Stimulated activated naive B cell treated with anti-CD40 and anti-IgM and Interleukin-4, amounts not matched to agents 10 μg/mL and 1 μg/mL and 100 μg/mL, for 72 hours (primary cell): ENCODE data around the gene WDR7.
A peak's percentile ranks its signal among the peaks of the same experiment; 100 is the strongest.

Source experiments
- ATAC-seq, 2 donors: fragments of 150-1000 bp; cut with Tn5 transposase; replicated peaks; 2 replicates each; pipeline ENCODE4 v1.10.0; 2021; ENCODE audit warnings: moderate library complexity in 1 of 2
- DNase-seq: peaks from one replicate; pipeline ENCODE4 v3.0.0; 2021
- H3K27ac Mint-ChIP-seq: one replicate; pipeline ENCODE4 v1.8.0; 2022; ENCODE audit warnings: mild to moderate bottlenecking, mixed read lengths
- H3K27me3 Mint-ChIP-seq, 2 donors: one replicate each; pipeline ENCODE4 v1.8.0; 2022; ENCODE audit warnings: mixed read lengths in 2 of 2
- H3K36me3 Mint-ChIP-seq, 2 donors: one replicate each; pipeline ENCODE4 v1.8.0; 2022; ENCODE audit warnings: mixed read lengths in 2 of 2, mild to moderate bottlenecking in 1 of 2
- H3K4me1 Mint-ChIP-seq, 2 donors: one replicate each; pipeline ENCODE4 v1.8.0; 2022; ENCODE audit warnings: mixed read lengths in 2 of 2, mild to moderate bottlenecking in 1 of 2
- H3K4me3 Mint-ChIP-seq, 2 donors: one replicate each; pipeline ENCODE4 v1.8.0; 2022; ENCODE audit warnings: mild to moderate bottlenecking in 2 of 2, mixed read lengths in 2 of 2, moderate library complexity in 1 of 2
- H3K9me3 Mint-ChIP-seq, 2 donors: one replicate each; pipeline ENCODE4 v1.8.0; 2022; ENCODE audit warnings: mixed read lengths in 2 of 2, mild to moderate bottlenecking in 1 of 2

Gene WDR7

DNA sequence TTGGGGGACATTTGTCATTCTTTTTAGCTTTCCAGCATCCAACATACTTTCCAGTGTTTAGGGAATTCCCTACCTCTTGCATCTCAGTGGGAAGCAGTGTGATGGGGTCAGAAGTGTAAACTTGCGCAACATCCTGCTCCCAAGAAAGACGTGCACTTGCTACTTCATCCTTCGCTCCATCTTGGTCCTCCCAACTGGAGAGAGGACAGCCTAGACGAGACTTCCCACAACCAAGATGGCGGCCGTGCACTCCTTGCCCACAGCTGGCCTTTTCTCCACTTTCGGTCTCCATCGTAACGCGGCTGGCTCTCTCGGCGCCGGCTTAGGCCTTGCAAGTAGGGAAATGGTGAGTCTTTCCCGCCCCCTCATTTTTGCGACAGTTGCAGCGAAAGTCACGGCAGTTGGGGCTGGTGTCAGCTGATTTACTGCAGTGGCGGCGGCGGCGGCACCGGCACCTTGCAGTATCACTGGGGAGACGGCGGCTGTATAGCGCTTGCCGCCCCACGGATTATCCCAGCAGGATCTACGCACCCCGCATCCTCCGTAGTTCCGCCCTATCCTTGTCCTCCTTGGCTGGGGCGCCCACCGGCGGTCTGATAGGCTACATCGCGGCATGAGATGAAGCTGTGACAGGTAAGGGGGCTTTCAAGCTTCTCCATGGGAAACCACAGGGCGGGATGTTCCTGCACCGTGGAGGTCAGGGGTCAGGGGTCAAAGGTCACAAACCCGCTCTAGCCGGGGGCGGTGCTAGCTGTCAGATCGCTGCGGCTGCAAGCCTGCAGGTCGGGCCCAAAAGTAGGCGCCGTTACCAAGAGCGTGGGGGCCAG lies at the start of gene WDR7:
Gene WDR7 (plus strand): TSS at position 416 of the 827 bp plus-strand sequence. CDS start 21,157 bp downstream, outside the sequence.
- peak within 1 kb of the TSS; percentile 93 for H3K27ac Mint-ChIP-seq
- H3K4me1 Mint-ChIP-seq = peaks cover 35 to 63% of the 10 kb centered on the region in 2 donors
- peak; percentile 96 for ATAC-seq

DNA sequence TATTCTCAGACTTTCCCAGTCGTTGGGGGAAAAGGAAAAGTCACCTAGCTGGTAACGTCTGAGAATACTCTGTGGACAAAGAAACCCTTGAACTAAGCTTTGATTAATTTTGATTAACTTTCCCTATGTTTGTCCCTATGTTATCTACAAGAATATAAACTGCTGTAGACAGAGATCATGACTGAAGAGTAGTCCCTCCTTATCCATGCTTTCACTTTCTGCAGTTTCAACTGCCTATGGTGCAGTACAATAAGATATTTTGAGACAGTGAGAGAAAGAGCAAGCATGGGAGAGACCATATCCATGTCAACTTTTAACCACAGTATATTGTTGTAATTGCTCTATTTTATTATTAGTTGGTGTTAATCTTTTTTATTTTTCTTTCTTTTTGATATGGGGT lies 44.5 kb upstream of the WDR7 start:
- no peaks in the 10 kb centered on the region for H3K9me3 Mint-ChIP-seq
- DNase-seq = no peak
- no peaks in the 10 kb centered on the region for H3K27me3 Mint-ChIP-seq
- H3K27ac Mint-ChIP-seq = no peak overlapping the region
- H3K4me1 Mint-ChIP-seq = no peaks in the 10 kb centered on the region
- H3K4me3 Mint-ChIP-seq = no peak overlapping the region
- no peak for ATAC-seq
- H3K36me3 Mint-ChIP-seq = peaks cover 21 to 26% of the 10 kb centered on the region in 2 donors

More for the DNA sequence above, at the start of gene WDR7:
- H3K36me3 Mint-ChIP-seq = peaks cover 13 to 28% of the 10 kb centered on the region in 2 donors
- DNase-seq = peak; percentile 96
- peak within 1 kb of the TSS; percentile 91 to 93 for H3K4me3 Mint-ChIP-seq
- no peaks in the 10 kb centered on the region for H3K27me3 Mint-ChIP-seq
- peaks cover 4 to 5% of the 10 kb centered on the region in 2 donors for H3K9me3 Mint-ChIP-seq

DNA sequence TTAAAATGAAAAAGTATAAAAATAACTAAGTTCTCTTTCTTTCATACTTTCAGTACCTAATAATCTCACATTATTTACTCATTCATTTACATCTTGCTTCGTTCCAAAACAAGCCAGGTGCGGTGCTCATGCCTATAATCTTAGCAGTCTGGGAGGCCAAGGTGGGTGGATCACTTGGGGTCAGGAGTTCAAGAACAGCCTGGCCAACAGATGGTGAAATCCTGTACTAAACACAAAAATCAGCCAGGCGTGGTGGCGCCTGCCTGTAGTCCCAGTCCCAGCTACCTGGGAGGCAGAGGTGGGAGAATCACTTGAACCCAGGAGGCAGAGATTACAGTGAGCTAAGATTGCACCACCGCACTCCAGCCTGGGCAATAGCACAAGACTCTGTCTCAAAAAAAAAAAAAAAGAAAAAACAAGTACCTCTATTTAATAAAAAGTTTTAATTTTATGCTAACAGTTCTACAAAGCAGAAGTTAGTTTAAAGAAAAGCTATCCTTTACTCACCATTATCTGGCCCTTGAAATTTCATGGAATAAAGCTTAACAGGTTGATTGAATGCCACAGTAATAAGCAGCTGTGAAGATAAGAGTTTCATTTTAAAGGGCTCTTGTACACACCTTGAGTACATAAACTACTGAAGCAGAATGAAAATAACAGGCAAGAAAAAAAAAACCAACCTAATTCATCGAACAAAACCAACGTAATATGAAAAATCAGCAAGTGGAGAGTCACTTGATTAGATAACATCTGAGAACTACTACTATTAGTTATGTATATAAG lies 35.2 kb upstream of the WDR7 start:
- ATAC-seq (no peak), DNase-seq (no peak)
- no peaks in the 10 kb centered on the region for H3K9me3 Mint-ChIP-seq
- peak overlapping the region; percentile 20 for H3K27ac Mint-ChIP-seq
- H3K4me1 Mint-ChIP-seq = peaks cover 0 to 7% of the 10 kb centered on the region in 2 donors
- H3K4me3 Mint-ChIP-seq = no peak overlapping the region
- peaks cover 37 to 56% of the 10 kb centered on the region in 2 donors for H3K36me3 Mint-ChIP-seq
- H3K27me3 Mint-ChIP-seq = no peaks in the 10 kb centered on the region

DNA sequence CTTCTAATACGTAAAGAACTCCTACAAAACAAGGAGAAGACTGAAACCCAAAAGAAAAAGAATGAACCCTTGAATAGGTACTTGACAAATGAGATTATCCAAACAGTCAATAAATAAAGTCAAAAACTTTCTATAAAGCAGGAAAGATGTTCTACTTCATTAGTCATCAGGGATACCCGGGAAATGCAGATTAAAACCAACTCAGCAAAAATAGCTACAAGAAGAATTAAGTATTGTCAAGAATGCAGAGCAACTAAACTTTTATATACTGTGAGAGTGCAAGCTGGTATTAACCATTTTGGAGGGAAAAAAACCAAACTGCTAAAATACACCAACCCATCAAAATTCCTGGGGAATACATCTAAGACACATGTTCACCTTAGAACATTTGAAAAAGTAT lies 23.2 kb upstream of the WDR7 start:
- peaks cover 7 to 30% of the 10 kb centered on the region in 2 donors for H3K4me1 Mint-ChIP-seq
- ATAC-seq = no peak
- H3K27me3 Mint-ChIP-seq = no peaks in the 10 kb centered on the region
- no peaks in the 10 kb centered on the region for H3K9me3 Mint-ChIP-seq
- H3K36me3 Mint-ChIP-seq = peaks cover 15 to 32% of the 10 kb centered on the region in 2 donors
- H3K27ac Mint-ChIP-seq = no peak overlapping the region
- DNase-seq = no peak
- H3K4me3 Mint-ChIP-seq = no peak overlapping the region

DNA sequence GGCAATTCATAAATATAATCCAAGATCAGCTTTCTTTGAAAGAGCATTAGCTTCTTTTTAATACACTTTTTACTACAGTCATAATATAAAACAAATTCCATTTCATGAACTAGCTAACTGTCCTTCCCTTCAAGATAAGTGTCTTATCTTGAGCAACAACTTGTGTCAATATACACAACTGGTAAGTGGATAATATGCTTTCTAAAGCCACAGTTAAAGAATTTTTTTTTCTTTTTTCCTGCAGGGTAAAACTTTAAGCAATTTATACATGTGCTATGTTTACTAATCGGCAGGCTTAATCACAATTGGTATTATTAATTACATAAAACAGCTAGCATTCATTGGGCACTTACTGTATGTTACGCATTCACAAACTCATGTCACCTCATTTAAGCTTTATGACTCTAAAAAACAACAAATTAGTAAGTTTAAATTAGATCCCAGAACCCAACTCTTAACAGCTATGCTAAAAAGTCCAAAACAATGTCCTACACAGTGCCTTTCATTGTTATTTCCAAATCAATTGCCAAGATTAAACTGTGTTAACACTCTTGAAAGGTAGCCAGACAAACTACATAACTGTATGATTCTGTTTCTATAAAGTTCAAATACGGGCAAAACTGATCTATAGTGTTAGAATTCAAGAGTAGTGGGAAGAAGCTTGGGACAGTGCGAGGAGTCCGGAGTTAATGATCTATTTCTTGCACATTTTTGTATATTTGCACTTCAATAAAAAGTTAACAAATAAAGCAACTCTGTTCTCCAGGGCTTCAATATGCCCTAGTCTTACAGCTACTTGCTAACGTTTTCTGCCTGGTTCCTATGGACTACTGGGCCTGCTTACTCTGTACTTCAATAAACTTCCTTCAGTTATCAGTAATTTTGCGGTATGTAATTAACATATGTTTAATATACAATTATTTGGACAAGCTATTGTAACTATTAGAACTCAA lies 18.8 kb upstream of the WDR7 start:
- H3K27me3 Mint-ChIP-seq = no peaks in the 10 kb centered on the region
- H3K4me1 Mint-ChIP-seq = peaks cover 16 to 50% of the 10 kb centered on the region in 2 donors
- DNase-seq (no peak), ATAC-seq (no peak)
- no peak overlapping the region for H3K4me3 Mint-ChIP-seq
- no peaks in the 10 kb centered on the region for H3K9me3 Mint-ChIP-seq
- no peak overlapping the region for H3K27ac Mint-ChIP-seq
- peaks cover 27 to 49% of the 10 kb centered on the region in 2 donors for H3K36me3 Mint-ChIP-seq

DNA sequence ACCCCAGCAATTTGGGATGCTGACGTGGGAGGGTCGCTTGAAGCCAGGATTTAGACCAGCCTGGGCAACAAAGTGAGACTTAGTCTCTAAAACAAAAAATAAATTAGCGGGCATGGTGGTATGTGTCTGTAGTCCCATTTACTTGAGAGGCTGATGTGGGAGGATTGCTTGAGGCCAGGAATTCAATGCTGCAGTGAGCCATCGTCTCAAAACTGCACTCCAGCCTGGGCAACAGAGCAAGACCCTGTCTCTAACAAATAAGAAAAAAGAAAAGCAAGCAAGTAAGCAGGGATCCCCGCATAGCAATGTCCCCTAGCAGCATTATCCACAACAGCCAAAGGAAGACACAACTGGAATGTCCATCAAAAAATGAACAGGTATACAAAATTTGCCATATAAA lies 16.2 kb upstream of the WDR7 start:
- Mint-ChIP-seq H3K27ac (no peak overlapping the region), H3K4me3 (no peak overlapping the region), H3K9me3 (peaks cover 2 to 4% of the 10 kb centered on the region in 2 donors), H3K27me3 (no peaks in the 10 kb centered on the region), H3K4me1 (peaks cover 19 to 52% of the 10 kb centered on the region in 2 donors), H3K36me3 (peaks cover 32 to 50% of the 10 kb centered on the region in 2 donors)
- ATAC-seq (no peak), DNase-seq (no peak)

DNA sequence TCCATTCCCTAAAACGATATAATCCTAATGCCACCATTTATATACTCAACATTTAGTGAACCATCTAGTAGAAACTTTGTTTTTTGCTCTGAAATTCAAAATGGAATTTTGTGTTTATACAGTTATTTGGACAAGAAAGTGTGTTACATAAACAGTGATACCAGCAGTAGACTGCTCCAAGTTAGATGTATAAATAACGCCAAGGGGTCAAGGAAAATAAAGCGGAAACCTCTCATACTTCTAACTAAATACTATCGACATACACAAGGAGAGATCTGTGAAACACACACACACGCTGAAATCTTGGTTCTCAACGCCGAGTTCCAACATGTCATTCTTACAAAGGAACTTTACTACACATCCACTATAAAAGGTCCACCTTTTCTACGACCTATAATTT lies 14.0 kb upstream of the WDR7 start:
- Mint-ChIP-seq H3K27me3 (no peaks in the 10 kb centered on the region), H3K4me3 (peak overlapping the region; percentile 99 to 100), H3K9me3 (peaks cover 2 to 4% of the 10 kb centered on the region in 2 donors), H3K36me3 (peaks cover 30 to 41% of the 10 kb centered on the region in 2 donors), H3K4me1 (peaks cover 17 to 50% of the 10 kb centered on the region in 2 donors), H3K27ac (no peak overlapping the region)
- ATAC-seq (no peak), DNase-seq (no peak)

DNA sequence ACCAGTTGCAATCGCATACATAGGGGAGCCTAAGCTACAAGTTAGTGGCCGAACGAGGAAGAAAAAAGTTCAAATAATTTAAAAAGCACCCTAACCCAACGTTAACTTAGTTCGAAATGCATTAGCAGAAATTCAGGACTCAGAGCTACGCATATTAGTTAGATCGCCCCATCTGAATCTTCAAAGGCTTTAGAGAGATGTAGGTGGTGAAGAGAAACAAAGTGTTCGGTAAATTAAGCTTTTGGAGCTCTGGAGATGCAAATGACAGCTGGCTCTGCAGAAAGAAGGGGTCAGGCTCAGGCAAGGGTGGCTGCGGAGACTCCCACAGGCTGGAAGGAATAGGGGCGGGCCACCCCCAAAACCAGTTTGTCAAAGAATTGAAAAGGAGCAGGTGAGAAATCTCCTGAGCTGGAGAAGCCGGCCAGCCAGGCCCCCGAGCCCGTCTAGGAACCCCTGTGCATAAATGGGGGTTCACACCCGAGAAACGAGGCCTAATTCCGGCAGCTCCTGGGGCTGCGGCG lies 13.4 kb upstream of the WDR7 start:
- DNase-seq = no peak
- peaks cover 30 to 41% of the 10 kb centered on the region in 2 donors for H3K36me3 Mint-ChIP-seq

DNA sequence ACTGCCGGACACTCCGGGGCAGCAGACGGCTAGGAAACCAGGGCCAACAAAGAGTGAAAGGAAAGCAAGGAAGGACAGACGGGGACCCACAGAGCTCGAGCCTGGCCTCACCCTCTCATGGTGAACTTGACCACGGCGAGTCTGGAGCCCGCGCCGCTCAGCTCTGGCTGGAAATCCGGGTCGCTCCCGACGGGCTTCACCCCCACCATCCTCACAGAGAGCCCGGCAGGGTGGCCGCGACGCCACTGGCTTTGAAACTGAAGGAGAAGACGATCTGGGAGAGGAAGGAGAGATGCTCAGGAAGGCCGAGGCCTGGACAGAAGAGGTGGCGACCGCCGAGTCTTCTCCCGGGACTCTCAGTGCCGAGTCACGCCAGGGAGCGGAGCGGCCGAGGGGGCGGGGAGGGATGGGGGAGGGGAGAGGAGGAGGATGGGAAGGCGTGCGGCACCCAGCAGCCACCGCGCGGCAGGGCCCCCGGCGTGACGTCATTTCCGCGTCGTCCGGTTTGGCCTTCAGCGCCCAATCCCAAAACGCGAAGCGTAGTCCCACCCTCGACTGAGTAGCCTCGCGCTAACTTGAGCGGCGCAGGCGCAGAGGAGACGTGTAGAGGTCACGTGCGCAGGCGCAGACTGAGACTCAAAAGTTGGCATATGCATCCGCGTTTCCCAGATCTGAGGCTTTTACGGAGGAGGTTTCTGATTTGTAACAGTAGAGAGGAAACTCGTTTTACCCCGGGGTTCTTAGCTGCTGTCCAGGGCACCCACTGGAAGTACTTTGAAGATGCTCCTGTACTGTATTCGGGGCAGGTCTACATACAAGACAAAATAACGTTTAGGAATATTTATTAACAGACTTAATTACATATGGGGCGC lies 12.7 kb upstream of the WDR7 start, which contains the start of gene TXNL1:
Gene TXNL1 (minus strand): TSS at position 361 of the 872 bp plus-strand sequence. CDS start 152 bp downstream, at position 209.
- DNase-seq (peak; percentile 99), ATAC-seq (peak; percentile 97 to 99)
- Mint-ChIP-seq H3K4me3 (peak within 1 kb of the TSS; percentile 99 to 100), H3K27ac (peak within 1 kb of the TSS; percentile 98), H3K9me3 (peaks cover 2 to 4% of the 10 kb centered on the region in 2 donors), H3K27me3 (no peaks in the 10 kb centered on the region), H3K36me3 (peaks cover 24 to 39% of the 10 kb centered on the region in 2 donors), H3K4me1 (peaks cover 17 to 50% of the 10 kb centered on the region in 2 donors)

More for the DNA sequence above, 13.4 kb upstream of the WDR7 start:
- peaks cover 2 to 4% of the 10 kb centered on the region in 2 donors for H3K9me3 Mint-ChIP-seq
- H3K4me3 Mint-ChIP-seq = peak overlapping the region; percentile 99 to 100
- no peaks in the 10 kb centered on the region for H3K27me3 Mint-ChIP-seq
- peaks cover 17 to 50% of the 10 kb centered on the region in 2 donors for H3K4me1 Mint-ChIP-seq
- peak; percentile 11 to 16 for ATAC-seq
- H3K27ac Mint-ChIP-seq = peak overlapping the region; percentile 98

DNA sequence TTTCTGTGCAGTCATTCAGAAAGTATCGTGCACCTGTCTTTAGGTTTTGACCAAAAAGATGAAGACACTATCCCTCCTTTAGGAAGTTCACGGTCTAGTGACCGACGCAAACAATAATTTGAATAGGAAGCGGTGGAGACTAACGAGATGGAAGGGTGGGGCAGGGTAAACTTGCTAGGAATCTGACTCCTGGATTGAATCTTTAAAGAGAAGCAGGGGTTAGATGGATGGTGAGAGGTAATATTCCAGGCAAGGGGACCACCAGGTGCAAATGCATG lies 12.1 kb upstream of the WDR7 start:
- peaks cover 24 to 35% of the 10 kb centered on the region in 2 donors for H3K36me3 Mint-ChIP-seq
- peaks cover 2 to 4% of the 10 kb centered on the region in 2 donors for H3K9me3 Mint-ChIP-seq
- H3K27ac Mint-ChIP-seq = peak overlapping the region; percentile 98
- peak overlapping the region; percentile 99 to 100 for H3K4me3 Mint-ChIP-seq
- H3K4me1 Mint-ChIP-seq = peaks cover 17 to 50% of the 10 kb centered on the region in 2 donors
- ATAC-seq (no peak), DNase-seq (no peak)
- no peaks in the 10 kb centered on the region for H3K27me3 Mint-ChIP-seq

DNA sequence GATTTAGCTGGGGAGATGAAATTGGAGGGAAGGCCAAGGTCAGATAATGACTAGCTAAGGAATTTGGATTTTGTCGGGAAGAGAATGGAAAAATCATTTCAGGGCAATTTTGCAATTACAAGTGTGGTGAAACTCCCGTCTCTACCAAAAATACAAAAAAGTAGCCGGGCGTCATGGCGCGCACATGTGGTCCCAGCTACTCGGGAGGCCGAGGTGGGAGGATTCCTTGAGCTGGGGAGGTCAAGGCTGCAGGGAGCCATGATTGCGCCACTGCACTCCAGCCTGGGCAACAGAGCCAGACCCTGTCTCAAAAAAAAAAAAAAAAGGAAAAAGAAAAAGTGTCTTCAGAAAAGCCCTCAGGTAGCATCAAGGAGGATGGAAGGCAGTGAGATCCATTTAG lies 11.6 kb upstream of the WDR7 start:
- Mint-ChIP-seq H3K27ac (peak overlapping the region; percentile 98), H3K4me3 (peak overlapping the region; percentile 99 to 100), H3K36me3 (peaks cover 21 to 30% of the 10 kb centered on the region in 2 donors), H3K4me1 (peaks cover 17 to 45% of the 10 kb centered on the region in 2 donors), H3K27me3 (no peaks in the 10 kb centered on the region), H3K9me3 (peaks cover 2 to 4% of the 10 kb centered on the region in 2 donors)
- no peak for ATAC-seq
- no peak for DNase-seq

DNA sequence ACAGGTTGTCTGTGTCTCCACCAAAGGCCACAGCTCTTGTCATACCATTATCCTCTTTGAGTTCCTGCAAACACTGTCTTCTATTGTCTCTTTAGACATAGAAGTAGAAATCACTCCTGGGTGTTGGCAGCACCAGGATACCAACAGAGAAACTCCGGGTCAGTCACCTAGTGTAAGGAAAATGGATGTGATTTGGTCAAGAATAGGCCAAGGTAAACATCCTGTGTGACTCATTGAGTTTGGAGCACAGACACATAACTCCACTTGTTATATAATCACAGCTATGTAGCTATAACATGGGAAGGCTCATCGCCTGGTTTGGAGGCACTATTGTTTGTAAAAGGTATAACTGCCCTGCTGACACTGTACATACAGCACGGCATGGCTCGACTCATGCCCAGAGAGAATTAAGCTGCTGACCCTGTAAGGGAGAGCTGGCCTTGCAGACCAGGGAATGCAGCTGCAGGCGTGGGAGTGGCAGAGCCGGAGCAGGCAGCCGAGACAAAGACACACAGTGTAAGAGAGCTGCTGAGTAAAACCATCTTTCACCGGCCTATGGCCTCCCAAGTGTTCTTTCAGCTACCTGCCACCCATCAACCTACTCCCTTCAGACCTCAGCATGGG lies 9.3 kb upstream of the WDR7 start:
- H3K9me3 Mint-ChIP-seq = peaks cover 2 to 4% of the 10 kb centered on the region in 2 donors
- no peaks in the 10 kb centered on the region for H3K27me3 Mint-ChIP-seq
- no peak for ATAC-seq
- DNase-seq = no peak
- peaks cover 15 to 21% of the 10 kb centered on the region in 2 donors for H3K36me3 Mint-ChIP-seq
- peaks cover 10 to 28% of the 10 kb centered on the region in 2 donors for H3K4me1 Mint-ChIP-seq
- H3K27ac Mint-ChIP-seq = no peak overlapping the region
- H3K4me3 Mint-ChIP-seq = no peak overlapping the region
